ENCODE data around the gene NPAS3.

Gene NPAS3

GRCh38 chr14:33833706-33834465, 895.2 kb downstream of the NPAS3 start:
- no peak for TF ChIP-seq FOXP2 (optimal IDR thresholded peaks at IDR 0.05; ENCODE audit: borderline replicate concordance, extremely low read depth, extremely low read length, insufficient read depth)
- no peak for TF ChIP-seq POLR2AphosphoS5 (IDR thresholded peaks at IDR 0.05; ENCODE audit: low read depth, low read length)
- no peak for TF ChIP-seq TAF1 (IDR thresholded peaks at IDR 0.05; ENCODE audit: borderline replicate concordance, insufficient read depth, low read length)
- TF ChIP-seq REST (IDR thresholded peaks at IDR 0.05; ENCODE audit: insufficient read depth in 1 of 2, low read depth in 2 of 2, low read length in 2 of 2) = no peak
- TF ChIP-seq SIN3A (IDR thresholded peaks at IDR 0.05; ENCODE audit: borderline replicate concordance, insufficient read depth, low read length) = no peak

GRCh38 chr14:33834466-33835260, 896.0 kb downstream of the NPAS3 start:
- TF ChIP-seq TAF1 (IDR thresholded peaks at IDR 0.05; ENCODE audit: borderline replicate concordance, insufficient read depth, low read length) (no peak), FOXP2 (optimal IDR thresholded peaks at IDR 0.05; ENCODE audit: borderline replicate concordance, extremely low read depth, extremely low read length, insufficient read depth) (no peak), REST (IDR thresholded peaks at IDR 0.05; ENCODE audit: insufficient read depth in 1 of 2, low read depth in 2 of 2, low read length in 2 of 2) (no peak), SIN3A (IDR thresholded peaks at IDR 0.05; ENCODE audit: borderline replicate concordance, insufficient read depth, low read length) (no peak), POLR2AphosphoS5 (IDR thresholded peaks at IDR 0.05; ENCODE audit: low read depth, low read length) (no peak)

- TF ChIP-seq TAF1 (IDR thresholded peaks at IDR 0.05; ENCODE audit: borderline replicate concordance, insufficient read depth, low read length) (no peak), REST (IDR thresholded peaks at IDR 0.05; ENCODE audit: insufficient read depth in 1 of 2, low read depth in 2 of 2, low read length in 2 of 2) (no peak), FOXP2 (optimal IDR thresholded peaks at IDR 0.05; ENCODE audit: borderline replicate concordance, extremely low read depth, extremely low read length, insufficient read depth) (no peak), SIN3A (IDR thresholded peaks at IDR 0.05; ENCODE audit: borderline replicate concordance, insufficient read depth, low read length) (no peak), POLR2AphosphoS5 (IDR thresholded peaks at IDR 0.05; ENCODE audit: low read depth, low read length) (no peak)
Observed at GRCh38 chr14:33835261-33835655, 896.6 kb downstream of the NPAS3 start.

- TF ChIP-seq POLR2AphosphoS5 (IDR thresholded peaks at IDR 0.05; ENCODE audit: low read depth, low read length) = no peak
- no peak for TF ChIP-seq REST (IDR thresholded peaks at IDR 0.05; ENCODE audit: insufficient read depth in 1 of 2, low read depth in 2 of 2, low read length in 2 of 2)
- no peak for TF ChIP-seq FOXP2 (optimal IDR thresholded peaks at IDR 0.05; ENCODE audit: borderline replicate concordance, extremely low read depth, extremely low read length, insufficient read depth)
- no peak for TF ChIP-seq TAF1 (IDR thresholded peaks at IDR 0.05; ENCODE audit: borderline replicate concordance, insufficient read depth, low read length)
- no peak for TF ChIP-seq SIN3A (IDR thresholded peaks at IDR 0.05; ENCODE audit: borderline replicate concordance, insufficient read depth, low read length)
Observed at GRCh38 chr14:33835677-33836076, 897.0 kb downstream of the NPAS3 start.

Measured in PFSK-1 (cell line).